Left ventricle myocardium inferior (tissue), 1 donor: Measurements from ENCODE around the gene CGB8. TPM values are rescaled to one million over a fixed set of nuclear protein-coding genes. Genes with fewer than 3 reads are reported as not detected.

Source experiments
- DNase-seq: peaks from one replicate; pipeline ENCODE4 v3.0.0-alpha.2; 2020
- H3K27ac ChIP-seq: fragments of 200-600 bp; replicated peaks from 2 replicates; pipeline ENCODE4 v1.8.0; 2021
- H3K27me3 ChIP-seq: fragments of 200-600 bp; 2 replicates; pipeline ENCODE4 v1.8.0; 2021; ENCODE audit warnings: low read depth
- H3K36me3 ChIP-seq: fragments of 200-600 bp; 2 replicates; pipeline ENCODE4 v1.8.0; 2021
- H3K4me1 ChIP-seq: fragments of 200-600 bp; 2 replicates; pipeline ENCODE4 v1.8.0; 2021
- H3K4me3 ChIP-seq: fragments of 200-600 bp; 2 replicates; pipeline ENCODE4 v1.8.0; 2021; ENCODE audit warnings: mild to moderate bottlenecking, moderate library complexity
- H3K9me3 ChIP-seq: fragments of 200-600 bp; replicated peaks from 2 replicates; pipeline ENCODE4 v1.8.0; 2021
- intact Hi-C: fragments of 100-400 bp; cut with micrococcal nuclease; formaldehyde crosslinking; loops from one replicate; pipeline ENCODE4 v1.11.0; 2022
- total RNA-seq: library from RNA; stranded (reverse); fragmentation: NEBNext Ultra II Directional; extraction: Animal tissue kit (Norgen Biotek cat#: 25700); gene quantifications from one replicate; pipeline ENCODE4 v1.2.1, GENCODE V29; 2021
- TF ChIP-seq, protein P1 (sequence below): fragments of 200-600 bp; IDR thresholded peaks from 2 replicates; pipeline ENCODE4 v1.8.0; 2021; ENCODE audit warnings: antibody characterized with exemption, mild to moderate bottlenecking, borderline replicate concordance
- donor health status: DM: no; HTN: yes; CAD: no; lungs with severe emphysema.

CGB8 gene
- total RNA-seq, 1 donor from 2014 or later, result not detected

DNA sequence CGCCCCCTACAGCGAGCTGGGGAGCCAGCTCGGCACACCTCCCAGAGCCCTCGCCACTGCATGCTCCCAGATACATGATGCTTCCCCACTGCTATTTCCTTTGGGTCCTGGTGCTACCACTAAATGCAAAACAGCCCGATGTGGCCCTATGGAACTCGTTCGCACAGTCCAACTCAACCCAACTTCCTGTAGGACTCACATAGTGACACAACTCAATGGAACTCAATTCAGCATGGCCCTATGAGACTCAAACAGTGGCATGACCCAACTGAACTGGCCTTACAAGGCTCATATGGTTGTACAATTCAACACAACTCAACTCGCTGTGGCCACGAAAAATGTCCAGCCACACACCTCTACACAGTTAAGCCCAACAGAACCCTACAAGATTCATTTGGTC lies 20.1 kb upstream of the CGB8 start:
- Histone ChIP-seq H3K27ac (no peak overlapping the region), H3K36me3 (no peaks in the 10 kb centered on the region), H3K4me3 (no peak overlapping the region), H3K4me1 (peaks cover 24% of the 10 kb centered on the region), H3K27me3 (peaks cover 95% of the 10 kb centered on the region), H3K9me3 (no peaks in the 10 kb centered on the region)
- DNase-seq, result no peak
- TF ChIP-seq, protein P1, sequence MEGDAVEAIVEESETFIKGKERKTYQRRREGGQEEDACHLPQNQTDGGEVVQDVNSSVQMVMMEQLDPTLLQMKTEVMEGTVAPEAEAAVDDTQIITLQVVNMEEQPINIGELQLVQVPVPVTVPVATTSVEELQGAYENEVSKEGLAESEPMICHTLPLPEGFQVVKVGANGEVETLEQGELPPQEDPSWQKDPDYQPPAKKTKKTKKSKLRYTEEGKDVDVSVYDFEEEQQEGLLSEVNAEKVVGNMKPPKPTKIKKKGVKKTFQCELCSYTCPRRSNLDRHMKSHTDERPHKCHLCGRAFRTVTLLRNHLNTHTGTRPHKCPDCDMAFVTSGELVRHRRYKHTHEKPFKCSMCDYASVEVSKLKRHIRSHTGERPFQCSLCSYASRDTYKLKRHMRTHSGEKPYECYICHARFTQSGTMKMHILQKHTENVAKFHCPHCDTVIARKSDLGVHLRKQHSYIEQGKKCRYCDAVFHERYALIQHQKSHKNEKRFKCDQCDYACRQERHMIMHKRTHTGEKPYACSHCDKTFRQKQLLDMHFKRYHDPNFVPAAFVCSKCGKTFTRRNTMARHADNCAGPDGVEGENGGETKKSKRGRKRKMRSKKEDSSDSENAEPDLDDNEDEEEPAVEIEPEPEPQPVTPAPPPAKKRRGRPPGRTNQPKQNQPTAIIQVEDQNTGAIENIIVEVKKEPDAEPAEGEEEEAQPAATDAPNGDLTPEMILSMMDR, result no peak
- intact Hi-C loops, result no loop called here

DNA sequence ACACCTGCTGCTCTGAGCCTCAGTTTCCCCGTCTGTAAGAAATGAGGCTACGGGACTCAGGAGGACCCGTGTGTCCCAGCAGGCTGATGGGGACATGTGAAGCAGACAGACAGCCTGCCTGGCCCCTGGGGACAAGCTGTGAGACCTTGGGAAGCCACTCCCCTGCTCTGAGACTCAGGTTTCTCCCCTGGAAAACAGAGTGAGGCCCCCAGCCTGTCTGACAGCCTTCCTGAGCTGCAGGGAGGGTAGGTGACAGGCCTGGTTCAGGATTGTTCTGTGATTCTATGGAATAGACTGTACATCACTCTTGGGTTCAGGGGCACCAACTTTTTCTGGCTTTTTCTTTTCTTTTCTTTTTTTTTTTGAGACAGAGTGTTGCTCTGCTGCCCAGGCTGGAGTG lies 18.6 kb upstream of the CGB8 start:
- TF ChIP-seq, protein P1, result no peak
- intact Hi-C loops, result no loop called here

DNA sequence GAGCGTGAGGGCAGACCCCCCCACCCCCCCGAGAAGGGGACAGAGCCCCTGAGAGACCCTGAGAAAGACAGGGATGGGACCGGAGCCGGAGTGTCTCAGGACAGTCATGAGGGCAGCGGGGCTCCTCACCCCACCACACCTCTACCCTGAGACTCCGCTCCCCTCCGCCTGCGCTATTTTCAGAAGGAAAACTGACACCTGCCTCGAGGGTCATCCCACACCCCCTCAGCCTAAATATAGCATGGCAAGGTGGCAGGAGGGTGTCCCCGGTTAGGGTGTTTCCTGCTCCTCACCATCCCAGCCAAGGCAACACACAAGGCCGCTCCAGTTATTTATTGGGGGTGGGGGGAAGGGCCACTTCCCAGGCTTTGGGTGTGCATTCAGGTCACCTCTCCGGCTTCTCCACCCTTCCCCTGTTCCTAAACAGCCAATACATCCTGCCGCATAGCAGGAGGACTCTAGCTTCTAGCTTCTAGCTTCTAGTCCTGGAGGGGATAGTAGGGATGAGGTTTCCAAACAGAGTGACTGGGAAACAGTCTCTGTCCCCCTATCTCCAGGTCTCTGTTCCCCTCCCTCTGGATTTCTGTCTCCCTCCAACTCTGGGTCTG lies 17.1 kb upstream of the CGB8 start:
- no peak for DNase-seq
- intact Hi-C loops, result no loop called here
- Histone ChIP-seq H3K9me3 (no peaks in the 10 kb centered on the region), H3K4me3 (no peak overlapping the region), H3K4me1 (peaks cover 18% of the 10 kb centered on the region), H3K27ac (no peak overlapping the region), H3K27me3 (peaks cover 96% of the 10 kb centered on the region), H3K36me3 (no peaks in the 10 kb centered on the region)
- TF ChIP-seq, protein P1, result no peak

More for the DNA sequence above, 18.6 kb upstream of the CGB8 start:
- H3K9me3 ChIP-seq, result no peaks in the 10 kb centered on the region
- no peak overlapping the region for H3K27ac ChIP-seq
- H3K4me3 ChIP-seq, result no peak overlapping the region
- peaks cover 95% of the 10 kb centered on the region for H3K27me3 ChIP-seq
- DNase-seq, result no peak
- H3K36me3 ChIP-seq, result no peaks in the 10 kb centered on the region
- peaks cover 24% of the 10 kb centered on the region for H3K4me1 ChIP-seq

DNA sequence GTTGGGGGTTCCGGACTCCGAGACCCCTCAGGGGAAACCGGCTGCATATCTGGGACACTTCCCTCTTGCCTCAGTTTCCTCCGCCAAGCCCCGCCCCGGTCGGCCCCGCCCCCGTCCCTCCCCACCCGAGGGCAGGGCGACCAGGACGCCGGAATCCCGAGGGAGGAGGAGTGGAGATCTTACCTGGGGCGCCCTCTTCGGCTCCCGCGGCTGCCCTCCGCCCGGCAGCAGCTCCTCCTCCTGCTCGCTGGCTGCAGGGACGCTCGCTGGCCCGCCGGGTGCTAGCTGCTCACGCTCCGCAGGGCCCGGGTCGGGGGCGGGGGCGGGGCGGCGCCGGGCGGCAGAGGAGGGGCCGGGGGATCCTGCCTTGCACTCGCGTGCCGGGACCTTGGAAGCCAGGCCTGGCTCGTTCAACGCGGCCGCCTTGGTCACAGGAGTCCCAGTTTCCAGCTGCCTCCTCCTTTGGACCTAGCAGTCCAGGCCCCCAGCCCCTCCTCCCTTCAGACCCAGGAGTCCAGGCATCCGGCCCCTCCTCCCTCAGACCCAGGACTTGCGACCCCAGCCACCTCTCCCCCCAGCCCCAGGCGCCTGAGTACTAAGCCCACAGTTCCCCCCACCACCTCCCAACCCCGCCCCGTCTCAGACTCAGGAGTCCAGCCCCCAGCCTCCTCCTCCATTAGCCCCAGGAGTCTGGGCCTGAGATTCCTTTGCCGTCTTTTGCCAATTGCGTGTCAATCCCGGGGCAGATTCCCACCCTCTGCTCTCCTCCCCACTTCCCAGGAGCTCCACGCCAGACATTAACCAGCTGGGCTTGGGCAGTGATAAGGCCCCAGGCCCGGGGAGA lies 16.1 kb upstream of the CGB8 start, which contains the start of gene NTF4:
NTF4 (minus strand) TSS at position 51 of the 844 bp plus-strand sequence. CDS start 2,821 bp downstream, outside the sequence.
- no peak within 1 kb of the TSS for H3K27ac ChIP-seq
- intact Hi-C loops, result no loop called here
- H3K9me3 ChIP-seq, result no peaks in the 10 kb centered on the region
- TF ChIP-seq, protein P1, result no peak
- H3K27me3 ChIP-seq, result peaks cover 94% of the 10 kb centered on the region
- DNase-seq, result no peak
- peak within 1 kb of the TSS; percentile 53 for H3K4me3 ChIP-seq
- H3K36me3 ChIP-seq, result no peaks in the 10 kb centered on the region
- peaks cover 18% of the 10 kb centered on the region for H3K4me1 ChIP-seq

DNA sequence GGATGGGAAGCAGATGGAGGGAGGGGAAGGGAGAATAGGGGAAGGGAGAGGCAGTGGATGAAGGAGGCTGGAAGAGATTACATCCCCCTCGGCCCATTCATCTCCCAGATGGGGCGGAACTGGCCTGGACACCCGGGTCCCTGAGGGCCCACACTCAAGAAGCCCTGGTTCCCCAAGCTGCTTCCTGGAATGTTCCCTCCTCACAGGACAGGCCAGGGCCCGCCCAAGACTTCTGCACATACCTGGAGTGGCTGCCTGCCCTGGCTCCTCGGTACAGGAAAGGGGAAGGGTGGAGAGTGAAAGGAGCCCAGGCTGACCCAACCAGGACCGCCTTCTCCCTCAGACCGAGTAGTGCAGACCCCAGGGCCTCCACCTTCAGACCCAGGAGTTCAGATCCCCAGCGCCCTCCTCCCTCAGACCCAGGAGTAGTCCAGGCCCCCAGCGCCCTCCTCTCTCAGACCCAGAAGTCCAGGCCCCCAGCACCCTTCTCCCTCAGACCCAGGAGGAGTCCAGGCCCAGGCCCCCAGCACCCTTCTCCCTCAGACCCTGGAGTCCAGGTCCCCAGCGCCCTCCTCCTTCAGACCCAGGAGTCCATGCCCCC lies 15.2 kb upstream of the CGB8 start:
- TF ChIP-seq, protein P1, result no peak
- intact Hi-C loops, result no loop called here
- H3K27ac ChIP-seq, result no peak overlapping the region
- H3K27me3 ChIP-seq, result peaks cover 87% of the 10 kb centered on the region
- no peaks in the 10 kb centered on the region for H3K36me3 ChIP-seq
- no peak overlapping the region for H3K4me3 ChIP-seq
- DNase-seq, result no peak
- H3K9me3 ChIP-seq, result no peaks in the 10 kb centered on the region
- H3K4me1 ChIP-seq, result peaks cover 18% of the 10 kb centered on the region
